HL-60 (cell line): ENCODE measurements around the gene POU2AF1.

Source experiments
- DNase-seq, 2 experiments: peaks; one replicate each; pipeline ENCODE4 v3.0.0-alpha.2; 2010 to 2020; ENCODE audit warnings: low read depth in 1 of 2, low spot score in 1 of 2
- H3K27ac ChIP-seq: fragments of 250-450 bp; sonication (Bioruptor Pico); replicated peaks from 2 replicates; pipeline ENCODE4 v1.5.1; 2020; ENCODE audit warnings: mild to moderate bottlenecking, moderate library complexity
- H3K27me3 ChIP-seq: fragments of 250-450 bp; sonication (Bioruptor Pico); 2 replicates; pipeline ENCODE4 v1.5.1; 2021; ENCODE audit warnings: mild to moderate bottlenecking, moderate library complexity; ENCODE audit not compliant: insufficient read depth, poor library complexity, severe bottlenecking
- H3K4me3 ChIP-seq: replicated peaks from 2 replicates; pipeline ENCODE4 v1.5.1; 2011; ENCODE audit warnings: mild to moderate bottlenecking, control low read depth, low read length; ENCODE audit not compliant: insufficient read depth
- CTCF ChIP-seq: IDR thresholded peaks from one replicate; pipeline ENCODE4 v1.5.1; 2011; ENCODE audit warnings: low read length, control low read depth, inconsistent platforms; ENCODE audit not compliant: insufficient read depth
- GABPA ChIP-seq: IDR thresholded peaks from 2 replicates; pipeline ENCODE4 v1.6.1; 2012; ENCODE audit warnings: low read depth
- POLR2AphosphoS5 ChIP-seq: IDR thresholded peaks from 2 replicates; pipeline ENCODE4 v1.6.1; 2012; ENCODE audit warnings: low read depth
- REST ChIP-seq: IDR thresholded peaks from 2 replicates; pipeline ENCODE4 v1.6.1; 2012; ENCODE audit warnings: low read depth; ENCODE audit not compliant: insufficient replicate concordance
- SPI1 ChIP-seq: IDR thresholded peaks from 2 replicates; pipeline ENCODE4 v1.6.1; 2012; ENCODE audit warnings: low read depth, mild to moderate bottlenecking, borderline replicate concordance

Gene POU2AF1

GRCh38 chr11:111307472-111308108, 71.5 kb downstream of the POU2AF1 start:
- Histone ChIP-seq H3K4me3 (no peak overlapping the region), H3K27me3 (peaks cover 10% of the 10 kb centered on the region)
- no peak for DNase-seq

GRCh38 chr11:111306321-111306720, 72.8 kb downstream of the POU2AF1 start:
- H3K27ac ChIP-seq = no peak overlapping the region
- no peak overlapping the region for H3K4me3 ChIP-seq
- no peak for DNase-seq
- TF ChIP-seq POLR2AphosphoS5 (no peak), SPI1 (no peak)
- peaks cover 10% of the 10 kb centered on the region for H3K27me3 ChIP-seq

More at GRCh38 chr11:111307472-111308108, 71.5 kb downstream of the POU2AF1 start:
- TF ChIP-seq CTCF (no peak), GABPA (no peak)
- no peak overlapping the region for H3K27ac ChIP-seq

- peaks cover 10% of the 10 kb centered on the region for H3K27me3 ChIP-seq
- H3K27ac ChIP-seq = no peak overlapping the region
- no peak overlapping the region for H3K4me3 ChIP-seq
- TF ChIP-seq CTCF = no peak
- no peak for TF ChIP-seq REST
- TF ChIP-seq POLR2AphosphoS5 = no peak
- TF ChIP-seq SPI1 = no peak
- no peak for TF ChIP-seq GABPA
- DNase-seq = no peak
Observed at GRCh38 chr11:111305876-111306275, 73.2 kb downstream of the POU2AF1 start.

GRCh38 chr11:111305162-111305802, 73.8 kb downstream of the POU2AF1 start:
- peaks cover 13% of the 10 kb centered on the region for H3K27me3 ChIP-seq
- H3K4me3 ChIP-seq = no peak overlapping the region
- no peak for DNase-seq

More at GRCh38 chr11:111305162-111305802, 73.8 kb downstream of the POU2AF1 start:
- H3K27ac ChIP-seq = no peak overlapping the region
- TF ChIP-seq GABPA = no peak
- no peak for TF ChIP-seq POLR2AphosphoS5
- no peak for TF ChIP-seq CTCF
- no peak for TF ChIP-seq REST
- TF ChIP-seq SPI1 = no peak
